Right lobe of liver (tissue), 4 donors: ENCODE measurements around the gene TAF11L13.

Source experiments
- POLR2A ChIP-seq: fragments of 450-650 bp; IDR thresholded peaks from one replicate; pipeline ENCODE4 v1.6.1; 2017; ENCODE audit warnings: antibody characterized with exemption, mild to moderate bottlenecking
- TF ChIP-seq, protein P1 (sequence below), 4 donors: fragments of 200-600 bp in 3 of 4; fragments of 450-650 bp in 1 of 4; IDR thresholded peaks; one replicate each; pipeline versions ENCODE4 v1.5.1 to v1.8.0; 2016 to 2022; ENCODE audit warnings: antibody characterized with exemption in 4 of 4, mild to moderate bottlenecking in 2 of 4
- donor health status: DM: no; HTN: no; CAD: no.
- donor health status: DM: no; HTN: no; CAD: no.
- donor health status: DM: no; HTN: yes; CAD: no.

DNA sequence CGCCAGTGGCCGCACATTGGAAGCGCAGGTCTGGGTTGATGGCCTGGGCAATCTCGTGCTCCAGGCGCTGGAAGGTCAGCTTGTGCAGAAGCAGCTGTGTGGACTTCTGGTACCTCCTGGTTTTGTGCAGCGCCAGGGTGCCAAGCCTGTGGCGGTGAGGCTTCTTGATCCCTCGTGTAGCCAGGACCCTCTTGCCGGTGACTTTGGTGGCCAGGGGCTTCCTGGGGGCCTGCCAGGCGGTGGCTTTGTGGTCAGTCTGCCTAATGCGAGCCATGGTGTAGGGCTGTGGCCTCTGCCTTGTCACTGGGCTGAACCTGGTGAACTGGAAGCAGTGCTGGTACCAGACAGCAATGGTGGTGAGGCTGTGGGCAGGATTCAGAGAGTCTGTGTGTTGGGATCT is 6.2 kb upstream of the TAF11L13 start:
- TF ChIP-seq POLR2A = no peak
- TF ChIP-seq, protein P1, sequence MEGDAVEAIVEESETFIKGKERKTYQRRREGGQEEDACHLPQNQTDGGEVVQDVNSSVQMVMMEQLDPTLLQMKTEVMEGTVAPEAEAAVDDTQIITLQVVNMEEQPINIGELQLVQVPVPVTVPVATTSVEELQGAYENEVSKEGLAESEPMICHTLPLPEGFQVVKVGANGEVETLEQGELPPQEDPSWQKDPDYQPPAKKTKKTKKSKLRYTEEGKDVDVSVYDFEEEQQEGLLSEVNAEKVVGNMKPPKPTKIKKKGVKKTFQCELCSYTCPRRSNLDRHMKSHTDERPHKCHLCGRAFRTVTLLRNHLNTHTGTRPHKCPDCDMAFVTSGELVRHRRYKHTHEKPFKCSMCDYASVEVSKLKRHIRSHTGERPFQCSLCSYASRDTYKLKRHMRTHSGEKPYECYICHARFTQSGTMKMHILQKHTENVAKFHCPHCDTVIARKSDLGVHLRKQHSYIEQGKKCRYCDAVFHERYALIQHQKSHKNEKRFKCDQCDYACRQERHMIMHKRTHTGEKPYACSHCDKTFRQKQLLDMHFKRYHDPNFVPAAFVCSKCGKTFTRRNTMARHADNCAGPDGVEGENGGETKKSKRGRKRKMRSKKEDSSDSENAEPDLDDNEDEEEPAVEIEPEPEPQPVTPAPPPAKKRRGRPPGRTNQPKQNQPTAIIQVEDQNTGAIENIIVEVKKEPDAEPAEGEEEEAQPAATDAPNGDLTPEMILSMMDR (IDR thresholded peaks at IDR 0.05) = no peak
